Measurements from ENCODE around the gene ARID4B.

DNA sequence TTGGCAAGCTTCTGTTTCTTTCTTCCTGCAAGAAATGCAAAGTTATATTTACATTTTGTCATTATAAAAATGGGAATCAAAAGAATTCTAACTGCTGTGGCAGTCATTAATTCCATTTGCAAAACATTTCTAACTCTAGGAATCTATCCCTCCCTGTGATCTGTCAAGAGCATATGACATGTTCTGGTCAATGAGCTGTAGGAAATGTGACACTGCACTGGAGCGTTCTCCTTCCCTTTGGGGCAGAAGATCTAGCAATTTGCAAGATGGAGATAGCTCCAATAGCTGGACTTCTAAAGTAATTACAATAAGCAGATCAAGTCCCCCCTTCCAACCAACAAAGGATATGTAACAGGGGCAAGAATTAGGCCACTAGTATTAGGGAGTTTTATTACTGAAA is 205.6 kb downstream of the ARID4B start:
- TF ChIP-seq, protein P1, sequence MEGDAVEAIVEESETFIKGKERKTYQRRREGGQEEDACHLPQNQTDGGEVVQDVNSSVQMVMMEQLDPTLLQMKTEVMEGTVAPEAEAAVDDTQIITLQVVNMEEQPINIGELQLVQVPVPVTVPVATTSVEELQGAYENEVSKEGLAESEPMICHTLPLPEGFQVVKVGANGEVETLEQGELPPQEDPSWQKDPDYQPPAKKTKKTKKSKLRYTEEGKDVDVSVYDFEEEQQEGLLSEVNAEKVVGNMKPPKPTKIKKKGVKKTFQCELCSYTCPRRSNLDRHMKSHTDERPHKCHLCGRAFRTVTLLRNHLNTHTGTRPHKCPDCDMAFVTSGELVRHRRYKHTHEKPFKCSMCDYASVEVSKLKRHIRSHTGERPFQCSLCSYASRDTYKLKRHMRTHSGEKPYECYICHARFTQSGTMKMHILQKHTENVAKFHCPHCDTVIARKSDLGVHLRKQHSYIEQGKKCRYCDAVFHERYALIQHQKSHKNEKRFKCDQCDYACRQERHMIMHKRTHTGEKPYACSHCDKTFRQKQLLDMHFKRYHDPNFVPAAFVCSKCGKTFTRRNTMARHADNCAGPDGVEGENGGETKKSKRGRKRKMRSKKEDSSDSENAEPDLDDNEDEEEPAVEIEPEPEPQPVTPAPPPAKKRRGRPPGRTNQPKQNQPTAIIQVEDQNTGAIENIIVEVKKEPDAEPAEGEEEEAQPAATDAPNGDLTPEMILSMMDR (IDR thresholded peaks at IDR 0.05 in 4 of 5, conservative IDR thresholded peaks at IDR 0.05 in 1 of 5) = no peak
- no peak for TF ChIP-seq POLR2A (IDR thresholded peaks at IDR 0.05)
